Prostate gland (tissue), 2 donors: Measurements from ENCODE around the gene PLCB1. TPM values are rescaled to one million over a fixed set of nuclear protein-coding genes. Genes with fewer than 3 reads are reported as not detected.

Experiments
- DNase-seq: peaks from one replicate; pipeline ENCODE4 v3.0.0-alpha.2; 2019; ENCODE audit warnings: low spot score
- H3K27ac ChIP-seq, 2 donors: fragments of 200-600 bp; sonication (generic); 2 replicates each; pipeline ENCODE4 v1.5.1; 2017 to 2019
- H3K27me3 ChIP-seq: fragments of 200-600 bp; sonication (generic); replicated peaks from 2 replicates; pipeline ENCODE4 v1.5.1; 2019; ENCODE audit not compliant: insufficient read depth
- H3K36me3 ChIP-seq, 2 donors: fragments of 200-600 bp; sonication (generic); 1 replicate in 1 of 2; 2 replicates in 1 of 2; pipeline versions ENCODE4 v1.5.1 to v1.8.1; 2017 to 2019
- H3K4me1 ChIP-seq: fragments of 200-600 bp; sonication (generic); replicated peaks from 2 replicates; pipeline ENCODE4 v1.5.1; 2019
- H3K4me3 ChIP-seq, 2 donors: fragments of 200-600 bp; sonication (generic); 2 replicates each; pipeline ENCODE4 v1.5.1; 2017 to 2019
- H3K9me3 ChIP-seq: fragments of 200-600 bp; sonication (generic); 2 replicates; pipeline ENCODE4 v1.5.1; 2017
- POLR2A ChIP-seq: fragments of 450-650 bp; IDR thresholded peaks from one replicate; pipeline ENCODE4 v1.6.1; 2016; ENCODE audit warnings: antibody characterized with exemption, mild to moderate bottlenecking
- POLR2AphosphoS5 ChIP-seq: sonication (generic); formaldehyde crosslinking; IDR thresholded peaks from one replicate; pipeline ENCODE4 v1.6.1; 2017; ENCODE audit warnings: antibody characterized with exemption
- WGBS: methylation state at CpG from one replicate; pipeline ENCODE4 v1.1.5; 2018; 5-methylcytosine and 5-hydroxymethylcytosine counted together
- intact Hi-C: fragments of 100-400 bp; cut with DNase I; formaldehyde crosslinking; loops from one replicate; pipeline ENCODE4 v1.14.2; 2022
- total RNA-seq, 2 donors: library from RNA; depleted of rRNA; stranded (reverse); fragments of >200 nt; gene quantifications; one replicate each; pipeline ENCODE4 v1.1.0, GENCODE V29; 2016
- TF ChIP-seq, protein P1 (sequence below), 4 experiments: fragments of 200-600 bp in 2 of 4; fragments of 450-650 bp in 2 of 4; sonication (generic) in 2 of 4; IDR thresholded peaks; 1 replicate in 3 of 4; 2 replicates in 1 of 4; pipeline ENCODE4 v1.5.1; 2016 to 2019; ENCODE audit warnings: antibody characterized with exemption in 4 of 4, mild to moderate bottlenecking in 2 of 4, moderate library complexity in 2 of 4

PLCB1 gene
- total RNA-seq, 2 donors from 2014 or later, result 24.3 to 26.3 TPM

DNA sequence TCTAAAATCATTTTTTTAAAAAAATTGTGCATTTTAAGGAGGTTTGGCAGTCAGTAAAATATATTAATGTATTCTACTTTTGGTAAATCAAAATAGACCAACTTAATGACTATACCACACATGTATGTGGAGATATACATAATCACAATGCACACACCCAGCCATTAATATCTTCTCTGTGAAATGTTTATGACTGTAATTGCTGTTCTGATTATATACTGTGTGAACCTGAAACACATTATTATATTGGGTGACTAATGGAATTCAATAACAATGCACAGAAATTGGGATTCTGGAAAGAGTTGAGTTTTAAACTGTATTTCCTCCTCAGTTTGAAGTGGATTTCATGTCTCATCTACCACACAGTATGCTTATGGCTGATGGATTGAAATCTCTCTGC lies 233.6 kb downstream of the PLCB1 start:
- TF ChIP-seq, protein P1, sequence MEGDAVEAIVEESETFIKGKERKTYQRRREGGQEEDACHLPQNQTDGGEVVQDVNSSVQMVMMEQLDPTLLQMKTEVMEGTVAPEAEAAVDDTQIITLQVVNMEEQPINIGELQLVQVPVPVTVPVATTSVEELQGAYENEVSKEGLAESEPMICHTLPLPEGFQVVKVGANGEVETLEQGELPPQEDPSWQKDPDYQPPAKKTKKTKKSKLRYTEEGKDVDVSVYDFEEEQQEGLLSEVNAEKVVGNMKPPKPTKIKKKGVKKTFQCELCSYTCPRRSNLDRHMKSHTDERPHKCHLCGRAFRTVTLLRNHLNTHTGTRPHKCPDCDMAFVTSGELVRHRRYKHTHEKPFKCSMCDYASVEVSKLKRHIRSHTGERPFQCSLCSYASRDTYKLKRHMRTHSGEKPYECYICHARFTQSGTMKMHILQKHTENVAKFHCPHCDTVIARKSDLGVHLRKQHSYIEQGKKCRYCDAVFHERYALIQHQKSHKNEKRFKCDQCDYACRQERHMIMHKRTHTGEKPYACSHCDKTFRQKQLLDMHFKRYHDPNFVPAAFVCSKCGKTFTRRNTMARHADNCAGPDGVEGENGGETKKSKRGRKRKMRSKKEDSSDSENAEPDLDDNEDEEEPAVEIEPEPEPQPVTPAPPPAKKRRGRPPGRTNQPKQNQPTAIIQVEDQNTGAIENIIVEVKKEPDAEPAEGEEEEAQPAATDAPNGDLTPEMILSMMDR (IDR thresholded peaks at IDR 0.05), result no peak
- TF ChIP-seq POLR2A (no peak), POLR2AphosphoS5 (no peak)
- intact Hi-C loops, result no loop called here
- no peak for DNase-seq
- H3K9me3 ChIP-seq, result no peaks in the 10 kb centered on the region
- no peak overlapping the region for H3K4me3 ChIP-seq
- no peaks in the 10 kb centered on the region for H3K4me1 ChIP-seq
- H3K27me3 ChIP-seq, result no peaks in the 10 kb centered on the region
- no peaks in the 10 kb centered on the region for H3K36me3 ChIP-seq
- no peak overlapping the region for H3K27ac ChIP-seq

DNA sequence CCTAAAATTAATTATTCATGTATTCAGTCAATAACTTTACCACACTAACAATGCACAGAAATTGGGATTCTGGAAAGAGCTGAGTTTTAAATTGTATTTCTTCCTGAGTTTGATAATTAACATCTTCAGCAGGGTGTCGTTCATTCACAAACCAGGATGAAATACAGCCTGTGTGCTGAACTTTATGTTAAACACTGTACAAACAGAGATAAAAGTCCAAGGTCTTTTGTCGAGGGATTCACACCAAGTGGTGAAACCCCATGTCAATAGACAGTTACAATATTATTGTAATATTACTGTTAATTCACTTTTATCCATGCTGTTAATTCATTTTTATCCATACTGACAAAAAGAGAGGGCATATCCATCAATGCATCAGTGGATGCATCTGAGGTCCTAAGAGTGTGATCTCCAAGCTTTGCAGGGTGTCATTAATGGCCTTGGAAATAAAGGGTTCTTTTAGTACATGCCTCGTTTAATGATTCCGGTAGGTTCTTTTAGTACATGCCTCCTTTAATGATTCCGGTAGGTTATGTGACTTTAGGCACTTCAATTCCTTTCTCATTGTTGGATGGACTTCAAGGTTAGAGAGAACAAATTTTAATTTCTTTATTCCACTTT lies 234.3 kb downstream of the PLCB1 start:
- Histone ChIP-seq H3K4me3 (no peak overlapping the region), H3K36me3 (no peaks in the 10 kb centered on the region), H3K27me3 (no peaks in the 10 kb centered on the region), H3K4me1 (no peaks in the 10 kb centered on the region), H3K27ac (no peak overlapping the region), H3K9me3 (no peaks in the 10 kb centered on the region)
- TF ChIP-seq, protein P1 (IDR thresholded peaks at IDR 0.05), result no peak
- no peak for TF ChIP-seq POLR2AphosphoS5
- TF ChIP-seq POLR2A, result no peak
- no peak for DNase-seq
- WGBS, result 72% methylated on average over 5 of the region's 5 CpGs
- intact Hi-C loops, result no loop called here

DNA sequence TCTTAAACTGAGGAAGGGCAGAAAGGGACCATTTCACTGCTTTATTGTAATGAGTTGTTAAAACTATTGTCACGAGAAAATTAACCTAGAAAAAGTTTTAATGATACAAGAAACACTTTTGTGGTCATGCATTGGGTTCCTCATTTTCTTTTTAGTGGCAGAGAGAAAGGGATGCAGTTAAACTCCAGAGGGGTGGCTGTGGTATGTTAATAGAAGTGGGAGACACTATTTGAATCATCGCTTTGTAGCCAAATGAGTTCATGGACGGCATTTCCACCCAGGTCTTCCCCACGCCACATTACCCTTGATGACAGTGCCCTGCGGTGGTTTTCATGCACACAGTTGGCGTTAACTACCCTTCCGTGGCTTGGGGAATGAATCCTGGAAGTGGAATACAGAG lies 235.6 kb downstream of the PLCB1 start:
- Histone ChIP-seq H3K36me3 (no peaks in the 10 kb centered on the region), H3K27me3 (no peaks in the 10 kb centered on the region), H3K4me3 (no peak overlapping the region), H3K9me3 (no peaks in the 10 kb centered on the region), H3K4me1 (no peaks in the 10 kb centered on the region), H3K27ac (no peak overlapping the region)
- TF ChIP-seq POLR2AphosphoS5 (no peak), POLR2A (no peak)
- TF ChIP-seq, protein P1 (IDR thresholded peaks at IDR 0.05), result no peak
- WGBS, result 93% methylated on average over 7 of the region's 7 CpGs
- no peak for DNase-seq
- intact Hi-C loops, result no loop called here

DNA sequence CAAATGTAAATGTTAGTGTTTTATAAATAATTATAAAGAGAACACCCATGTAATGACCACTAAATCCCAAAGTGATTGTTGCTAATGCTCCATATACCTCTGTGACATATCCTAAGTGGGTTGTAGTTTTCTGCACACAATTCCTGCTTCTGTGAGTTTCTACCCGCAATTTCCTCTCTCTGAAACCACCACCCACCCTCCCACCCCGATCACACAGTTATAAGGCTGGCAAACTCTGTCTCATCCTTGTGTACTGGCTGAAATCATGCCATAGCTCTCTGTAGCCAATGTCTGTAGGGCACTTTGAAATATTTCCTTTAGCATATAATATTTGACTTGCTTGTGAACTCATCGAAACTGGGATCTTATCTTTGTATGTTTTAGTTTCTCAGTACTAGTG lies 236.6 kb downstream of the PLCB1 start:
- no peak for DNase-seq
- TF ChIP-seq POLR2AphosphoS5 (no peak), POLR2A (no peak)
- TF ChIP-seq, protein P1 (IDR thresholded peaks at IDR 0.05), result no peak
- Histone ChIP-seq H3K36me3 (no peaks in the 10 kb centered on the region), H3K9me3 (no peaks in the 10 kb centered on the region), H3K4me1 (no peaks in the 10 kb centered on the region), H3K27me3 (no peaks in the 10 kb centered on the region), H3K4me3 (no peak overlapping the region), H3K27ac (no peak overlapping the region)
- intact Hi-C loops, result no loop called here
- 58% methylated on average over 3 of the region's 3 CpGs for WGBS

DNA sequence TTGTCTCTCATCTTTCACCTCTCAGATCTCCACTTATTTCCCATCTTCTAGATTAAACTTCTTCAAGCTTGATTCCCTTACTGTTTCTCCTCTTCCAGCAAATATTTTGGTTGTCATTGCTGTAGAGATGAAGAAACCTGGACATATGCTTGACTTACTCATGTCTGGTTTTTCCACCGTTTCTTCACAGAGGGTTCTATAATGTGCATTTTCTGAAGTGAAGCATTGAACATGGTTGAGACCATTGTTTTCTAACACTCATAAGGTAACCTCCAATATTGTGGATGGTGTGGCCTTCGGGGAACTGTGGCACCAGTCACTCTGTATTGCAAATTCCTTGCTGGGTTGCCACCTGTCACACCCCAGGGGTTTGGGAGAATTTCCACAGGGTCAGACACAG lies 237.2 kb downstream of the PLCB1 start:
- Histone ChIP-seq H3K27me3 (no peaks in the 10 kb centered on the region), H3K27ac (no peak overlapping the region), H3K9me3 (no peaks in the 10 kb centered on the region), H3K36me3 (no peaks in the 10 kb centered on the region), H3K4me3 (no peak overlapping the region), H3K4me1 (no peaks in the 10 kb centered on the region)
- TF ChIP-seq, protein P1 (IDR thresholded peaks at IDR 0.05), result no peak
- TF ChIP-seq POLR2AphosphoS5, result no peak
- TF ChIP-seq POLR2A, result no peak
- intact Hi-C loops, result no loop called here
- WGBS, result 98% methylated on average over 2 of the region's 2 CpGs
- no peak for DNase-seq
